Measurements from ENCODE around the gene PLPP3. TPM values are rescaled to one million over a fixed set of nuclear protein-coding genes. Genes with fewer than 3 reads are reported as not detected.

PLPP3 gene
- total and polyA plus RNA-seq, 9 of the 15 experiments (the other 6 are each of a cell fraction or from before 2014, with no cell fraction given): 0.07 to 0.54 (median 0.20) TPM

- no peak for FAIRE-seq
- 27% methylated on average over 4 of the region's 5 CpGs for WGBS (ENCODE audit: insufficient coverage, low coverage, missing lambda C conversion rate)
- ChIA-PET CTCF (ENCODE audit: low intra/inter-chr PET ratio) (no interaction called here), POLR2A (no interaction called here)
- H3K4me1 ChIP-seq (replicated peaks in 1 of 2; ENCODE audit: control insufficient read depth in 2 of 2, insufficient read depth in 2 of 2, low read length in 2 of 2): no peaks in the 10 kb centered on the region; a peak in 1 of 5 replicates
- no peaks in the 10 kb centered on the region for H3K36me3 ChIP-seq (ENCODE audit: control insufficient read depth, insufficient read depth, low read length)
- H3K4me2 ChIP-seq (ENCODE audit: insufficient read depth, low read length): no peak overlapping the region
- no peak overlapping the region for H3K27ac ChIP-seq (ENCODE audit: extremely low read depth, low read depth, low read length)
- H3K9me3 ChIP-seq (replicated peaks; ENCODE audit: control insufficient read depth, insufficient read depth, low read depth, low read length): no peaks in the 10 kb centered on the region
- in situ Hi-C loops (cut with MboI) (no loop called here), intact Hi-C loops (cut with micrococcal nuclease) (no loop called here)
- no TSS peak for BruUV-seq (replicated peaks)
- H3K27me3 ChIP-seq (ENCODE audit: control insufficient read depth in 2 of 2, insufficient read depth in 2 of 2, low read length in 2 of 2): no peaks in the 10 kb centered on the region
- no peaks in the 10 kb centered on the region for H4K20me1 ChIP-seq (replicated peaks; ENCODE audit: control insufficient read depth, insufficient read depth, low read length)
- no peak for DNase-seq (ENCODE audit: extremely low read depth in 1 of 4, low spot score in 3 of 4)
- no peak overlapping the region for H3K4me3 ChIP-seq
- H3K9me1 ChIP-seq (ENCODE audit: control insufficient read depth, insufficient read depth, low read length): no peaks in the 10 kb centered on the region
- TF ChIP-seq NFIC (IDR thresholded peaks at IDR 0.05) (no peak), GABPB2 (CRISPR knock-in tag; conservative IDR thresholded peaks at IDR 0.05) (no peak), TCF7 (IDR thresholded peaks at IDR 0.05; ENCODE audit: borderline replicate concordance) (peak; percentile 86; the same call in 1 of the 2 replicates), ZC3H8 (IDR thresholded peaks at IDR 0.05) (no peak), THAP7 (CRISPR knock-in tag; IDR thresholded peaks at IDR 0.05) (no peak), STAT5B (CRISPR knock-in tag; IDR thresholded peaks at IDR 0.05) (no peak), PHB2 (IDR thresholded peaks at IDR 0.05; ENCODE audit: low read depth) (no peak), TEAD1 (CRISPR knock-in tag; IDR thresholded peaks at IDR 0.05) (no peak)
- no peak overlapping the region for H3K9ac ChIP-seq (ENCODE audit: insufficient read depth in 1 of 2, low read depth in 2 of 2, low read length in 2 of 2)
- no peak overlapping the region for H2AFZ ChIP-seq (ENCODE audit: low read depth, low read length)
- H3K79me2 ChIP-seq (ENCODE audit: control insufficient read depth, insufficient read depth, low read length): no peaks in the 10 kb centered on the region
- ATAC-seq: peak; percentile 52; the same call in 2 of the 3 replicates
Observed at GRCh38 chr1:56494306-56494705, 85.1 kb downstream of the PLPP3 start.
